M059J (cell line): ENCODE measurements around the gene GOLGA8B. TPM values are rescaled to one million over a fixed set of nuclear protein-coding genes. Genes with fewer than 3 reads are reported as not detected.
"Not testable (repeated sequence)": the region's sequence is repeated elsewhere in the genome, so short reads cannot be mapped to it uniquely, and the experiment has no call there.

Experiments
- DNase-seq: peaks from one replicate; pipeline ENCODE4 v3.0.0-alpha.2; 2012; ENCODE audit warnings: low read depth
- total RNA-seq: library from RNA; depleted of rRNA; stranded (reverse); fragments of >200 nt; shearing (Covaris generic); gene quantifications from 2 replicates; pipeline ENCODE4 v1.2.3, GENCODE V29; 2014

The GOLGA8B gene
- total RNA-seq, 1 experiment from 2014 or later = 9.0 TPM

DNA sequence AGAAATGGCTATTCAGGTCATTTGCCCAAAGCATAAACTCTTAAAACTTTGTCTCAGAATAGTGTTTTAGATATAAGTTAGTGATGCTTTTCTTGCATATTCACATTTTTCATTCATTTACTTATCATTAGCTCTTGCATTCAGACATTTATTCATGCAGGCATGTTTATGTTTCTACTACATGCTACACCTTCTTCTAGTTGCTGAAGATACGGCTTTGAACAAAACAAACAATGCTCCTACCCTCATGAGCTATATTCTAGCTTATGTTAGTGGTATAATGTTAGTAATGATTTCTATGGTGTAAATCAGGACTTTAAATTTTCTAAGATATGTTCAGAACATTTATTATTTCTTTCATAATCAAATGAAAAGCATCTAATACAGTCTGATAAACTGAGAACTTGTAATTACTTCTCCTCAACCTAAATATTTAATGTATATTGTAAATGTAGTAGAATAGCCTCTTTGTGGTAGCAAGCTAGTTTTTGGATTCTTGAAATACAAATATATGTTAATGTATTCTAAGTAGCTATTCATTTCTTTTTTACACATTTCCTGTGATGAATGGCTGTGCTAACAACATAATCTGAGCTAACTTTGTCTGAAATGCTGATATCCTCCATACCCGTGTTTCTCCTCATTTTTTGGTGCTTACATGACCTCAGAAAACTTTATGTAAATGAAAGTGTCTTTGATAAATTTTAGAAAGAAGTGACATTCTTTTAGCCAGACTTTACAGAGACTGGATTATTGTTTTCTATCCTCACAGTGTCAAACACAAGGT, 15.5 kb upstream of the GOLGA8B start:
- DNase-seq = no peak

DNA sequence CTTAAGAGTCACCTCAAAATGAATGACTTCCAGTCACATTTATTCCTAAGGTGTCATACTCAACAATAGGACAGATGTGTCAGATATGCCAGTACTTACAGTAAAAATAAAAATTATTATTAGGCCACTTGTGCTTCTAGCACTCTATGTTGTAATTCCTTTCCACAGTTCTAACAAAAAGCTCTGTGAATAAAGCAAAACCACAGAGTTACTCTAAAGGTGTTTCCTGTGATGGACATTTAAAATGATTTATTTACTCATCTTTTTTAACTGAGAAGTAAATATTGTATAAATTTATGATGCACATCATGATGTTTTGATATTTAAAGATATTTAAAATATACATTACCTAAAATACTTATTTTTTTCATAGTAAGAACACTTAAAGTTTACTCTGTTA, 13.9 kb upstream of the GOLGA8B start:
- DNase-seq = no peak

DNA sequence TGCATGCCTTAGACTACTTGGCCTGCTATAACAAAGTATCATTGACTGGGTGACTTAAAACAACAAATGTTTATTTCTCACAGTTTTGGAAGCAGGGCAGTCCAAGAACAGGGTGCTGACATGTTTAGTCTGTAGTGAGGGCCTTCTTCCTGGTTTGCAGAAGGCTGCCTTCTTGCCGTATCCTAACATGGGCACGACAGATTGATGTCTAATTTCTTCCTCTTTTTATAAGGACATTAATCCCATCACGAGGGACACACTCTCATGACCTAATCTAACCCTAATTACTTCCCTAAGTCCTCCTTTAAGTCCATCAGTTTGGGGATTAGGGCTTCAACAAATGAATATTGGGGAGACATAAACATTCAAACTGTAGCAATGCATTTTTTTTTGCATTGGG, 10.9 kb upstream of the GOLGA8B start:
- no peak for DNase-seq

DNA sequence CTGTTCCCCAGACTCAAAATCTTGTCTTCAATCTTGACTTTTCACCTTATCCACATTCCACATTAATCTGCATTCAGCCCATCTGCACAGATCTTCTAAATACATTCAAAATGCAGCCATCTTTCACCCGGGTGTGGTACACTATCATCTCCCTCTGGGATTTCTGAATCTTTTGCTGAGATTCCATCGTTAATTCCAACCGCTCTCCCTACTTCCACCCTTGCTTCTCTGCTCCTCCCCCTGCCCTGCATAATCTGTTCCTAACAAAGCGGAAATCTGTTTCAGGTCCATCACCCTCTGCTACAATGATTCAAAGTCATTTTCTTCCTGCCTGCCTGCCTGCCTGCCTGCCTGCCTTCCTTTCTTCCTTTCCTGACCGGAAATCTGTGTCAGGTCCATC, 7.9 kb upstream of the GOLGA8B start:
- DNase-seq = no peak

DNA sequence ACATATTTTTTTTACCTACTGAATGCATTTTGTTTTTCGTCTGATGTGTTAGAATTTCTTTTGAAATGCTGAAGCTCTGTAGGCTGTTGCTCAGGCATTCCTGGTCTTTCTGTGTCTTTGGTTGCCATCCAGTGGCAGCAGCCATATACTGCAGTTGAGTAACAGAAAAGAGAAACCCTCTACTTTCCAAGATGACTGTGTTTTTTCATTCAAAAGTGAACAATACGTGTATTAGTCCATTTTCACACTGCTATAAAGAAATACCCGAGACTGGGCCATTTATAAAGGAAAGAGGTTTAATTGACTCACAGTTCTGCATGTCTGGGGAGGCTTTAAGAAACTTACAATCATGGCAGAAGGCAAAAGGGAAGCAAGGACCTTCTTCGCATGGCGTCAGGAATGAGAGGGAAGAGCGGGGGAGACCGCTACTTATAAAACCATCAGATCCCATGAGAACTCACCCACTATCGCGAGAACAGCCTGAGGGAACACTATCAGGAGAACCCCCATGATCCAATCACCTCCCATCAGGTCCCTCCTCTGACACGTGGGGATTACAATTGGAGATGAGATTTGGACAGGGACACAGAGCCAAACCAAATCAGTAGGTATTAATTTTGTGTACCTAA, 4.7 kb upstream of the GOLGA8B start:
- peak; percentile 88 for DNase-seq

DNA sequence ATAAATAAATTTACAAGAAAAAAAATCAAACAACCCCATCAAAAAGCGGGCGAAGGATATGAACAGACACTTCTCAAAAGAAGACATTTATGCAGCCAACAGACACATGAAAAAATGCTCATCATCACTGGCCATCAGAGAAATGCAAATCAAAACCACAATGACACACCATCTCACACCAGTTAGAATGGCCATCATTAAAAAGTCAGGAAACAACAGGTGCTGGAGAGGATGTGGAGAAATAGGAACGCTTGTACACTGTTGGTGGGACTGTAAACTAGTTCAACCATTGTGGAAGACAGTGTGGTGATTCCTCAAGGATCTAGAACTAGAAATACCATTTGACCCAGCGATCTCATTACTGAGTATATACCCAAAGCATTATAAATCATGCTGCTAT, 2.5 kb upstream of the GOLGA8B start:
- not testable (repeated sequence) for DNase-seq

DNA sequence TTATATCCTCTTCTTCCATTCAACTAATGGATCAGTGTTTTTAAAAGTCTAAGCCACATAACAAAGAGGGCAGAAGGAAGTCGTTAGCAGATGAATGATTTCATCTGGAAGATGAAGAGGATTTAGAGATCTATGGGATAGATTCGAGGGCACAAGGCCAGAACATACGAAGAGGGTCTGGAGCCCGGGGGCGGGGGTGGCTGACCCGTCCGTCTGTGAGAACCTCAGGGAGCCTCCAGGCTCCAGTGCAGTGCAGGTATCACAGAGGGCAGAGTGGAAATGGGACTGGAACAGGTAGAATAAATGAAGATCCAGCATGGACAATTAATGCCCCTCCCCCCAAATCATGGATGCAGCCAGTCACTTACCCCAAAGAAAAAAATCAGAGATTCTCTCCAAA, 1.5 kb upstream of the GOLGA8B start:
- DNase-seq = no peak

DNA sequence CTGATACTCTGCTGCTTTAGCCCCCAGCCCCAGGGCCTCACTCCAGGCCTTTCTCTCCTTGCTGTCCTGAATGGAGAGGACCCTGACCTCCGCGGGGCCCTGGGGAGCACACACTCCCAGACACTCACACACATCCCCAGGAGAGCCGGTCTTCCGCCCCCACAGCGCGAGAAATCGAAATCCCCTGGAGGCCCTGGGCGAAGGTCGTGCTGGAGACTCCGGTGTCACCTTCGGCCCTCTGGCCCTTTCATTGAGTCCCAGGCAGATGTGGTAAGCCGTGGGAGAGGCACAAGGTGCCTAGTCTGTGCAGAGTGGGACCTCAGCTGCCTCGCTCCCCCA, 848 bp upstream of the GOLGA8B start:
- no peak for DNase-seq

DNA sequence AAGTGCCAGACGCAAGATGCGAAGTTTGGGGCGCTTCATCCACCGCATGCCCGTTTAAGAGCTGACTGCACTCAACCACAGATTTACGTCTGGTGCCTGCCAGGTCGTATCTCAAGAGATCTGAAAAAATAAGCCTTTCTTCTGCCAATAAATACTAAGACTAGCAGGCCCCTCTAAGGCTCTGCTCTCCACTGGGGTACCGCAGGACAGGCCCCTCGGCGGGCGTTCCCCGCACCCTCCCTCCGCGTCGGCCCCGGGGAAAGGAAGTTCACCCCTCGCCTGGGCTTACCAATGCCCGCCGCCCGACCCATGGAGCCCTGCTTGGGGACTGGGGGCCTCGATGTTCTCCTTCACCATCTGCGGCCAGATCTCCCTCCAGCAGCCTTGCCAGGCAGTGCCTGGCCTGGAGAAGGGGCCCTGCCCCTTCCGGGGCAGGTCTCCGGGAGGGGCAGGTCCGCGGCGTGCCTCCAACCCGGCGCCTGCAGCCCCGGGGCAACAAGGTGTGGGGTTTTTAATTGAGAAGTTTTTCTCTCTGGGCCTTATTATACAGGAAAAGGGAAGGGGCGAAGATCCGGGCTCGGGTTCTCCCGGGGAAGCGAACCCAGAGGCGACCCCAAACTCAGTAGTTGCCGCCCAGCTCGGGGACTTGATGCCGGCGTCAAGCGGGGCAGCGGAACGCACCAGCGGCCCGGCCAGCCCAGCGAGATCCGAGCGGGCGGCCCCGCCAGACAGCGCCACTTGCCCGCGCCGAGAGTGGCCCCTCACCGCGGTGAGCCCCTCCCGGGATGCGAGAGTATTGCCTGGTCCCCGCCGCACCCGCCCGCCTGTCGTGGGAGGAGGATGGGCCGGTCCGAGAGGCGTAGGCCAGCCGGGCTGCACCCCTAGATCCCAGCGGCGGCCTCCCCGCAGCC, 735 bp downstream of the GOLGA8B start:
- DNase-seq = peak; percentile 45

DNA sequence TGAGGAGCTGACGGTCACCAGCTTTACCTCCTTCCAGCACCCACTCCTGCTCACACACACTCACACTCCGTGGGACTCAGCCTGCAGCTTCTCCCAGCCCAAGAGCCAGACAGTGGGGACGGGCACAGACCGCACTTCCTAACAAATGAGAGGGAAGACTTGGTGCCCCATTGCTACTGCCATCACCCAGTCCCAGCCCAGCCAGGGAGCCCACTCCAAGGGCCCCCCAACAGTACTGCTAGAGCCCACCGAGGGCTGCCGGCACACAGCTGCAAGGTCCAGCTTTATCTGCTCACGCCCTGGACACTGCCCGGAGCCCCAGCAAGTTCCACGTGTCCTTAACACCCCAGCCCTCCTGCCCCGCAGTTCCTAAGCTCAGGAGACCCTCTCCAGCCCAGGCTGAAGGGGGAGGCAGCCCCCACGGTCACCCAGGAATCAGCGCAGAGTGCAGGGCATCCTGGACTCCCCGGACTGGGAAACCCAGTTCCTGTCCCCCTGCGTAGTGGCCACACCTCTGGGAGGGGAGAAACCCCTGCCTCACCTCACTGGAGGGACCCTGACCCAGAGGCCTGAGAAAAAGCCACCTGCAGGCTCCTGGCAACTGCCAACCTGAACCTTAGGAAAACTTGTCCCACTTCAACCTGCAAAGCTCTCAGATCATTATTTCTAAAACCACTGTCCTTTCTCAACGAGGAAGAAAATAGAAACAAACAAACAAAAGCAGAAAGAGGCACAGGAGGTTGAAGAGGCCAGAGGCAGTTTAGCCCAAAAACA, 1.6 kb downstream of the GOLGA8B start:
- not testable (repeated sequence) for DNase-seq

DNA sequence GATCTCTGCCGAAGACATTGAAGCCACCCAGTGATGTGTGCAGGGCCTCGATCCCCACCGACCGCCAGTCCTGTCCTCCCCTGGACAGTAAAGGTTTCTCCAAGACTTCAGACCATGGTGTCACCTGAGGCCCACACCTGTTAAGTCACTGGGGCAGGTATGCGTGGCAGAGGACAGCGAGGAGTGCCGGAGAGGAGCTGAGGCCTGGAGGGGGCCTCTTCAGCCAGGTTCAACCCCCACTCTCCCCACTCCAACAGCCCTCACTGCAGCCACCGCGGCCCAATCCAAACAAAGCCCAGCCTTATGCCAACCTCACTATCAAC, 2.4 kb downstream of the GOLGA8B start:
- DNase-seq = no peak

DNA sequence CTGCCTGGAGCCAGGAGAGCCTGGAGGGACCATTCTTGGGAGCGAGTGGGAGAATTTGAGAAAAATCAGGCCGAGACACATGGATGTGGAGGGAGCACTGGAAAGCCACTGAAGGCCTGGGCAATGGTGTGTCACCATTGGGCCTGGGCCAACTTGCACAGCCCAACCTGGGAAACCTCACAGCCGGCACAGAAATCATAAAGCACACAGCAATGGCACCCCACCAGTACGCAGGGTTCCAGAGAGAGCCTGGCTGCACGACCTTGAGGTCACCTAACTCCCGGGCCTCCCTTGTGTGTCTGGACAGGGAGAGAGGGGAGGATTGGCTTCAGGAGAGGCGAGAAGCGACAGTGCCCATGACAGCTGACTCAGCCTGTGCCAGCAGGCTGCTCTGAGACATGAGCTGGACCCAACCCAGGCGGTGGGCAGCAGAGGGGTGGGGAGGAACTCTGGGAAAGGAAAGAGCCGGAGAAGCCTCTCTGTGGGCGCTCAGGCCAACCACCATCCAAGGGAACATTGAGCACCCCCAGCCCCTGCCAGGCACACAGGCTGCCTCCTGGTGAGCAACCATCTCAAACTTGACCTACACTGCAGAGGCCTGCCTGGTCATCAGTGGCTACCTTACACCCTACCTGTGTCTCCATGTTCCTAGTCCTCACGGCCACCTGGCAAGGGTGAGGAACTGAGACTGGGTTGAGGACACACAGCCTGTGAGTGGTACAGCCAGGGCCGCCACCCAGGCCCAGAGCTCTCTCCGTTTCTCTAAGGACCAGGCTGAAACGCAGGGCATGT, 3.0 kb downstream of the GOLGA8B start:
- peak; percentile 53 for DNase-seq

DNA sequence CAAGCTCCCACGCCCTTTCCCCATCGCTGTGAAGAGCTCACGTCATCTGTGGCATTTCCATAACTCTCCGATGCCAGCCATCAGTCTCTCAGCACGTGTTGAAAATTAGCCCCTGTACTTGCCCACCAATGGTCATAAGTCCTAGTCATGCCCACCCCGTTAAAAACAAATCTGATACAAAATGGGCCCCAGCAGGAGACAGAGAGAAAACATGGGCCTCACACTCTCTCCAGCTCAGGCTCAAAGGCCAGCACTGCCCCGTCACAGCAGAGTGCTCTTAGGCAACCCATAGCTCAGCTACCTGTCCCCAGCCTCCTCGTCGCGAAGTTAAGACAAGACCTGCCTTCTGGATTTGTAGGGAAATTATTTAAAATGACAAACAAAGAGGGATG, 5.2 kb downstream of the GOLGA8B start:
- no peak for DNase-seq

DNA sequence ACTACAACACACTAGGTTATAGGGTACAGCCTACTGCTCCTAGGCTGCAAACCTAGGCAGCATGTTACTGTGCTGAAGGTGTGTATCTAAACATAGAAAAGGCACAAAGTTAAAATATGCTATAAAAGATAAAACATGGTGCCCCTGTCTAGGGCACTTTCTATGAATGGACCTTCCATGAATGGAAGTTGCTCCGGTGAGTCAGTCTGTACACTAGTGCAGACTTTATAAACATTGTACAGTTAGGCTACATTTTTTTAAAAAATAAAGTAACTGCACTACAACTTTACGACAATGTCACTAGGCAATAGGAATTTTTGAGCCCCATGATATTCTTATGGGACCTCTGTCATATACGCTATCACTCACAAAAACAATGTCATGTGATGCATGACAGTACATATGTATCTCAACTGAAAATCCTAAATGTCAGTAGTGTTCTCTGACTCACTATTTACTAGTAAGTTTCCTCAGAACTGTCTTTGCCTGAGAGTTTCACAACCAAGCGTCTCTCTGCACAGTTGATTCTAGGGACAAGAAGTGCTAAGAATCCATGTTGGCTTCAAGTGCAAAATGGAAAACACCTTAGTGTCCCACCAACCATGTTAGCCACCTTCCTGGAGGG, 5.7 kb downstream of the GOLGA8B start:
- peak; percentile 9 for DNase-seq

DNA sequence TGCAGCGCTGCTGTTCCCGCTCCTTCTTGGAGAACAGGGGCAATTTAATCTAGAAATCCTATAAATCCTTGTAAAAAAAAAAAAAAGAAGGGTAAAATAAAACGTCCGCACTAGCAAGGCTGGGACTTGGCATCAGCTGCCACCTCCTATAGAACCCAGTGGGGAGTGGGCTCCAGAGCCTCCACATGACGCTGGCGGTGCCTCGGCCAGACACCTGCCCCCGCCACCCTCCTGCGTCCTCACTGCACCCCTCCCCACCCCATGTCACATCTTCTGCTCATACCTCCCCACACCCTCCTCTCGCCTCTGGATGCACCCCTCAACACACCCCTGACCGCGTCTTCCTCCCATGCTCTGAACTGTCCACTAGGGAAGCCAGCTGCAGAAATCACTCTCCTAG, 8.4 kb downstream of the GOLGA8B start:
- DNase-seq = not testable (repeated sequence)

DNA sequence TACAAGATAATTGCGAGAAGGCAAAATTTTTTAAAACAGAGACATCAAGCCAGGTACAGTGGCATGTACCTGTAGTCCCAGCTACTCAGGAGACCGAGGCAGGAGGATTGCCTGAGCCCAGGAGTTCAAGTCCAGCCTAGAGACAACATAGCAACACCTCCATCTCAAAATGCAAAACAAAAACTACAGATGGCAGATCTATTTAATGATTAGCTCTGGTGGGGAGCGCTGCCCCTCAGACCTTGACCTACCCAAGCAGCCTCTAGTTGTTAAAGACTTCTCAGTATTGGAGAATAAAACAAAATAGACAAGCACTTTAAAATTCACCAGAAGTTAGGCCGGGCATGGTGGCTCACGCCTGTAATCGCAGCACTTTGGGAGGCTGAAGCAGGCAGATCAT, 10.5 kb downstream of the GOLGA8B start:
- DNase-seq = not testable (repeated sequence)

DNA sequence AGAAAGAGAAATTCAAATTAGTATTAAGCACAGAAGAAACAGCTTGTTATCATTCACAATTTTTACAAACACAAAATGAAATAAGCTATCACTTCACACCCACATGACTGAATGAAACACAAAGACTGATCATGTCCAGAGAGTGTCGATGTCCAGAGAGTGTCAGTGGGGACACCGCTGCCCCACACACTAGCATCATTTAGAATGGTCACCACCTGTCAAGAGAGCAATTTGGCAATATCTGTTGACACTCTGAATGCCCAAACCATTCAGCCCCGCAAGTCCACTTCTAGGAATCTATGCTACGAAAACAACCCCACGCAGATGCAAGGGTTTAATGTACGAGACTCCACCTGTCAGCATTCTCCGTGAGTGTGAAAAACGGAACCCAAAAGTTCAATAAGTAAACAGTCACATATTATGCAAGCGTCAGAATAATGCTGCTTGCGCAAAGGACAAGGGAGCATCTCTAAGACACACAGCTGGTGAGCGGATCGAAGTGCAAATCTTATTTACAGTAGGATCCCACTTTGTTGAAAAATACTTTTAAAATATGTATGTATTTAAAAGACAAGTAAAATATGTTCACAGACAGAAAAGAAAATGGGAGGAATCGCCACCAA, 11.3 kb downstream of the GOLGA8B start:
- not testable (repeated sequence) for DNase-seq

DNA sequence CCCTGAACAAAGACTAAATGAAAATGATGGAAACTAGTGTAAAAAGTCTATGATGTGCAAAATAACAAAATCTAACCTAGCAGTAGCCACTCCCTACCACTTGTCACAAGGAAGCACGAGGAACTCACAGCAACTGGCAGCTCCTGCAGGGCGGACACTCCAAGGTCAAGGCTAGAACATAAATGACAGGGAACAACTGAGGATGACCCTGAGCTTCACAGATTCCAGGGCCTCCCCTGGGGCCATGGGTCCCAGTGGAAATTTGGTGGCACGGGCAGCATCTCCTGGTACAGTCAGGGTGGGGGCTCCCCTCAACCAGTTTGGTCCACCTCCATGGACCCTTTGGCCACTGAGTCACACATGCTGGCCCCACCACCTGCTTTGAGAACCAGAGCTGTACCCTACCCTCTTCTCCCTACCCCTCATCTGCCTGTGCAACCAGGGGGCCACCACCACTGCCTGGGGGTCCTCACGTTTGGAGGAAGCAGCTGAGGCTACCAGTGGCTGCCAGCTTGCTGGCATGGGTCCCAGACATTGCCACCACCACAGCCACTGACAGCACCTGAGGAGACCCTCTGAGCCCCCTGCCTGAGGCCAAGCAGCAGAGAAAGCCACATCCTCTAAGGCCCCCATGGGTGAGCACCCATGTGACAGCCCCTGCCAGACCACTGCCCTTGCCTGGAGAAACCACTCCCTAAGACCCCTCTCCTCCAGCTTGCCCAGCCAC, 13.6 kb downstream of the GOLGA8B start:
- not testable (repeated sequence) for DNase-seq

DNA sequence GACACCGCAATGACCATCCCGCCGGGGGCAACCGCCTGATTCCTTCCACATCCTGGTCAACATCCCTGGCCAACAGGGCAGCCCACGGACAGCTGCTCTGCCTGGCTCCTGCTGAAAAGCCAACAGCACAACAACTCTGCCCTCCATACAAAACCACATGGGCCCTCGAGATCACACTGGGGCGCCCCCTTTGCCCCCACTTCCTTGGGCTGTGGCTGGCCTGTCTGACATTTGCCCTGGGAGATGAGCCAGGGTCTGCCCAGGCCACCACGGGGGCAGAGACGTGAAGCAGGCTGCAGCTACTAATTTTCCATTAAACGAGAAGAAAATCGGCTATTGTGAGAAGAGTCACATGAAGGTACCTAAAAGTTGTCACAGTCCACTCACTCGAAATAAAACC, 16.3 kb downstream of the GOLGA8B start:
- DNase-seq = not testable (repeated sequence)
